NK-92 (cell line): ENCODE results near the gene FAM234B.

Source experiments
- DNase-seq: peaks from one replicate; lab custom pipeline; 2025; ENCODE audit not compliant: unreplicated experiment; lab: John Stamatoyannopoulos, UW

FAM234B gene

GRCh38 chr12:13088496-13088895 lies 44.3 kb downstream of the FAM234B start:
- no peak for DNase-seq

GRCh38 chr12:13090054-13090453 lies 45.9 kb downstream of the FAM234B start:
- no peak for DNase-seq

DNA sequence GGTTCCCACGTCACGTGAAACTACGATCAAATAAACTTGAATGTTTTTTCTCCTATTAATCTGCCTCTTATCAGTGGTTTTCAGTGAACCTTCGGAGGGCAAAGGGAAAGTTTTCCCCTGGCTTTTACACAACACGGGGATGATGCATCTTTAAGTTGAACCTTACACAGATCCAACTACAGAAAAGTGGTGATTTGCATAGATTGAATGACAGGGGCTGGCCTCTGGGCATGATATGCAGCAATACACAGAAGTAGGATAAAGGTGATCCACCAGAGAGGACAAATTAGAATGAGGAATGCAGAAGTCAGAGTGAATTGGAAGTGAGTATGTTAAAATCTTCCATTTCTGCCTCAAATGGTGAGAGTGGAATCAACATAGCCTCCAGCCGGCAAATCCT lies 47.7 kb downstream of the FAM234B start:
- no peak for DNase-seq

GRCh38 chr12:13093191-13093847 lies 49.1 kb downstream of the FAM234B start:
- no peak for DNase-seq

- no peak for DNase-seq
These were observed 49.7 kb downstream of the FAM234B start for GRCh38 chr12:13093848-13094220.

DNA sequence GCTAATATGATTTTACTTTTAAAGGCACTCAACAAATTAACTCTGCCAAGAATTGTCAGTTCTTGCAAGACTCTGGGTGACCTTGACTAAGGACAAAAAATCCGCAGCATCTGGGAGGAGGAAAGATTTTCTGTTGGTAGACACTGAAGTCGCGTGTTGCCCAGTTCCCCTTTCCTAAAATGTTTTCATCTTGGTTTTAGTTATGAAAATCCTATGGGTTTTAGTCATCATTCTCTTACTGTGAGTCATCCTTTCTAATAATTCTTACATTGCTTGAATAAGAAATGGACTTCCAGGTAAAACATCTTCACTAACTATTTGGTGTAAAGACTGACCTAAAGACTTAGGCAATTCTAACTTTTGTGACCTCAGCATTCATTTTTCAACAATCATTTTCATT lies 50.2 kb downstream of the FAM234B start:
- no peak for DNase-seq

- no peak for DNase-seq
These were observed 51.2 kb downstream of the FAM234B start for GRCh38 chr12:13095266-13095995.

GRCh38 chr12:13097491-13098011 lies 53.4 kb downstream of the FAM234B start:
- DNase-seq = no peak

DNA sequence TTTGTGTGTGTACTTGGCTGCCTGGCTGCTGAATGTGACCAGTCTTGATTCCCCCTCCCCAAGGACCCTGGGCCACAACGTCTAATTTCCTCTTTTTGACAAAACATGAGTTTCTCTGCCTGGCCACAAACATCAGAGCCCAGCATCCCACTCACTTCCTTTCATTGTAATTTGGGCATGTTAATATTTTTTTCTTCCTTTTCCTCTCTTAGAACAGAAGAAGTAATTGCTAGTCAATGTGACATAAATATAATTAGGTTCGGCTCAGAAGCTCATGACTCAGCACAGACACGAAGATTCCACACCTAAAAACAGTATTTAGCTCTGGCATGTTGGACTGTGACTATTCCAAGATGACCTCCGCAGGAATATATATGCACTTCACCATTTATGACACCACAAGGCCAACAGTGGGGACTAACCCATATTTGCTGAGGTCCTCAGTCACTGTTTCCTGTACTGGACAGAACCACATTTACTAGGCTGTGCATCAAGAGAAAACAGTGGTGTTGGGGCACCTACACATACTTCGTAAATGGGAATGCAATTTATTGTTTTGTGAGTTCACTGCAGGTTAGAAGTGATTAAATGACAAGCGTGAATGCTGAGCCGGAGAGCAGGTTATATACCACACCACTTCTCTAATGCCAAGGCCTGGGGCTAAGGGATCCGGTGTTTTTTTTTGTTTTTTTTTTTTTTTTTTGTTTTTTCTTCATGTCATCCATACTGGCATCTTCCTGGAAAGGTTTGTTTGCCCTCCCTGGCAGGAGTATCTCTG lies 55.1 kb downstream of the FAM234B start:
- DNase-seq = no peak

DNA sequence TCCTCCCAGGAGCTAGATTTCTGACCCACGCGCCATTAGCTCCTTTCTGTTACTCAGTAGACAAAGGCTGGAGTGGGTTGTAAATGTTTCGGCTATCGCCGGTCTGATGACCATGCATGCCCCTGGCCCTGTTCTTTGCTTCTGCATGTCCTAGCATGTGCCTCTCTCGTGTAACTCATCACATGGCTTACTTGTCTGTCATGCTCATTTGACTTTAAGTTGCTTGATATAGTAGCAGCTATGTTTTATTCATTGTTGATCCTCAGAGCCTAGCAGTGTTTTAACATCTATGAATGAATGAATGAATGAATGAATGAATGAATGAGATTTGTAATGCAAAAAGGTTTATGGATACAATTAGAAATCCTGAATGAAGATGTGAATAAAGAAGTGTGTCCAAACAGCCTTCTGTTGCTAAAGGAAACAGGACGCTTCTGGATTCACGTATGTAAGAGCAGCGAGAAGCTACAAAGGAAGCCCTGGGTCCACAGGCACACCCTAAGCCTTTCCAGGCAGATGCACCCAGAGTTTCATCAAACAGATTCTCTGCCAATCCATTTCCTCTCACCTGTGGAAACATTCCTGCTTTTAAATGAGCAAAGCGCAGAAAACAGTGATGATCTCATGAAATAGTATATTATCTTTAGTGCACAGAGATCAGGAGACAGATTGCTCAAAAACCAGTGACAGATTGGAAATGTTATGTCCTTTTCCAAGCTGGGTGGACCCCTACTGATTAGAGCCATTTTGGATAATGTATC lies 55.8 kb downstream of the FAM234B start:
- no peak for DNase-seq

- no peak for DNase-seq
These were observed 56.4 kb downstream of the FAM234B start for GRCh38 chr12:13100605-13100881.

DNA sequence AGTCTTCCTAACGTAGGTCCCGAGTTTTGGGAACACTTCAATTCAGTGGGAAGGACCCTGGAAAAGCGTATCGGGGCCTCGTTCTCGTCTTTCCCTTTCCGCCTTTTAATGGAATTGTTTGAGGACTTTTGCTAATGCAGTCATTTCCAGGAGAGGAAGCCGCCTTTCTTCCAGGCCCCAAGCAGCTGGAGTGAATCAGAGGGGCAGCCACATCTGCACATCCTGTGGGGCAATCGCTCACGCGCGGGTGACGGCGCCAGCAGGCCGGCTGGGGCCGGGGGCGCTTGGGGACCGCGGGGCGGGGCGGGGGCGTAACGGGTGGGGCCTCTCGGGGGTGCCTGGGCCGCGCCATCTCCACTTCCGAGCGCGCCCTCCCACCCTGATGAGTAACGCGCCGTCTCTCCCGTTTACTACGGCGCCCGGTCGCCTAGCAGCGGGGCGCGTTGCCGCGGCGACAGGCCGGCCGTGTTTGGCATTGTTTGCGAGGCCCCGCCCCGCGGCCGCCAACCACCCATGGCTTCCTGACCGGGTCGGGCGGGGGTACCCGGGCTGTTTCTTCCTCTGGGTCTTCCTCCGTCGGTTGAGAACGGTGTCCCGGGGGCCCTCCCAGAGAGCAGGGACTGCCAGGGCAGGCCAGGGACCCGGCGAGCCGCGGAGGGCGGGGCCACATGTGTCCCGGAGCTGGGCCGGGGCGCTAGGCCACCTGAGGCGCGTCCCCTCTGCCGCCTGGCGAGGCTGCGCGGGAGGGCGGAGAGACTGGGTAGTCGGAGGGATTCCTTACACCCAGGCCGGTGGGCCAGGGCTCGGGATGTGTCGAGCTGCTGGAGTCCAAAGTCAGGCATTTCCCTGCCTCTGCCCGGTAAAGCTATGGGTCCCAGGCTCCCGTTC lies 56.9 kb downstream of the FAM234B start:
- peak; percentile 62 for DNase-seq

- DNase-seq = no peak
These were observed 57.7 kb downstream of the FAM234B start for GRCh38 chr12:13101821-13102375.

DNA sequence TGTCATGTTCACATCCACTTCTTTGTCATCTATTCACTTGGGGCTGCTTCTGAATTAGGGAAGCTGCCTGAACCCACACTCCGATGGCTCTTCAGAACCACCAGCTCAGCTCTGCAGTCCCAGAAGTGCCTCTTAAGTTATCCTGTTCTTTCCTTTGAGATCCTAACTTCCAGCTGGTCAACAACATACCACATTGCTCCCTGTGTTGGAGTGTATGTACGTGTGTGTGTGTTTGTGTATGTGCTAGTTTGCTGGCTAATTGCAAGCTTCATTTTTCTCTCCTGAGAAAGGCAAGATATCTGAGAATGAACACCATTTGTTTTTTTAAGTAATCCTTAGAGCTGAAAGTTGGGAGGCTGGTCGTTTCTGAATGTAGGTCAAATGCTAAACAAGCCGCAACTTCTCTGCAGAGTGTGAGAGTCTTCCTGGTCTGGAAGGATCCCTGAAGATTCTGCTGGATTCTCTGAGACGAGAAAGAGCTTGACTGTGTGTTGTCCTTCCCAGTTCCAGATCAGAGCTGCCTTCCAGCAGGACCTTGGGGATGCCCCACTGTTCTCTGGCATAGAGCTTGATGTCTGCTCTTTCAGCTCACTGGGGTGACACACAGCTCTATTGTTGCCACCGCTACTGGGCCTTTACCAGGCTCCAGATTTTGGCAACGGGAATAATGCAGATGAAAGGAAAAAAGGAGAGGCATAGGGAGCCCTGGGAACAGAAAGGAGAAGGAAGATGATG lies 58.4 kb downstream of the FAM234B start:
- DNase-seq = no peak

- no peak for DNase-seq
These were observed 59.3 kb downstream of the FAM234B start, which contains the start of gene GSG1 for GRCh38 chr12:13103391-13104033. GSG1 (minus strand) TSS chr12:13103667; CDS start chr12:13103512, 155 bp downstream.

DNA sequence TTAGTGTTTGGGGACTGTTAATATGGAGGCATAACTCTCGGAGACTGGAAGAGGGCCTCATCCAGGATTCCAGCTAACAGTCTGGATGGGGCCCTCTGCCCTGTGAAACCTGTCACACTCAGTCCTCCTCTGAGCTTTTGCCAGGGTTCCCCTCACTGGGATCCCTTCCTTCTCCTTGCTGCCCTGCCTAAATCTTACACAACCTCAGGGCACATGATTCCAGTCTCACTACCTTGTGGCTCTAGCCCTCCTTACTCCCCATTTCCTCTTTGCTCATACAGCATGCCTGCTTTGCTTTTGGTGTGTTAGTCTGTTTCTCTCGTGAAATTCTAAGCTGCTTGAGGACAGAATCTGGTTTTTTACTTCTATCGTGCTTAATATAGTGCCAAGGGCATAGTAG lies 60.2 kb downstream of the FAM234B start:
- DNase-seq = no peak

DNA sequence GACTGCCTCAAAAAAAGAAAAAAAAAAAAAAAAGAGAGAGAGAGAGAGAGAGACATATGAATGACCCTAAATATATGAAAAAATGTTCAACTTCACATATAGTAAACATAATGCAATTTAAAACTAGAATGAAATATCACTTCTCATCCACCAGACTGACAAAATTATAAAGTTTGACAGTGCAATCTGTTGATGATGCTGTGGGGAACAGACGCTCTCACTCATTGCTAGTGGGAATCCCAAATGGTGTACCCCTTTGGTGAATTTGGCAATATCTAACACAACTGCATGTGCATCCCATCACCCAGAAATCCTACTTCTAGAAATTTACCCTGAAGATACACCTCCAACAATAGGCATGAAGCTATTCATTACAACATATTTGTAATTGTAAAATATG lies 61.6 kb downstream of the FAM234B start:
- DNase-seq = no peak

GRCh38 chr12:13106666-13107065 lies 62.5 kb downstream of the FAM234B start:
- no peak for DNase-seq

DNA sequence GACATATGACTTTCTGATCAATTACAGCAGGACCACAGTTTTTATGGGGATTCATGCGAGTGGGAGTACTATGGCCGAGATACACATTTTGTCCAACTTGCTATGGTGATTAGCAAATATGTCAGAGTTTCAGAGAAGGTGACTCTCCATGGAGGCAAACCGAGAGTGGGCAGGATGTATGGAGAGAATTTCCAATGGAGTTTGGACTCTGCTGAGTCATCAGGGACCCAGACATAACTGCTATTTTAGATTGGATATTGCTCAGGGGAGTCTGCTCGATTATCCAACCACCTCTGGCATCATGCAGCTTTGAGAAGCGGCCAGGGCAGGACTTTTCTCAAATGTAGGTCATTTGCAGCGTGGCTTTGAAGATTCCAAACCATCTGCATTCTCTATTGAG lies 68.8 kb downstream of the FAM234B start:
- no peak for DNase-seq
